Frontal cortex (tissue), 4 donors: Measurements from ENCODE around the gene PNN. TPM values are rescaled to one million over a fixed set of nuclear protein-coding genes. Genes with fewer than 3 reads are reported as not detected.
A peak's percentile ranks its signal among the peaks of the same experiment; 100 is the strongest.
"Not testable (repeated sequence)": the region's sequence is repeated elsewhere in the genome, so short reads cannot be mapped to it uniquely, and the experiment has no call there.

ENCODE experiments used
- DNase-seq, 2 donors: peaks; one replicate each; pipeline ENCODE4 v3.0.0; 2012; ENCODE audit warnings: low spot score in 2 of 2
- FAIRE-seq: peaks from 2 replicates; lab custom pipeline; 2012; peaks lifted over from hg19 to GRCh38; lab: Jason Lieb, UNC
- total RNA-seq: library from RNA; depleted of rRNA; stranded (reverse); fragments of >200 nt; gene quantifications from one replicate; pipeline ENCODE4 v1.2.3, GENCODE V29; 2014
- donor health status: control.
- donor health status: control.
- donor health status: control.

PNN gene
- 39.1 TPM for total RNA-seq

GRCh38 chr14:39174560-39175444 is at the start of gene PNN:
TSS of gene PNN (plus strand) at chr14:39175254. CDS start at chr14:39175280, 26 bp downstream.
- FAIRE-seq (peak; percentile 30), DNase-seq (peak; percentile 82 to 90)

- DNase-seq, FAIRE-seq: not testable (repeated sequence)
Measured at GRCh38 chr14:39137835-39138234, 37.2 kb upstream of the PNN start.

- no peak for DNase-seq
- FAIRE-seq: no peak
Measured at GRCh38 chr14:39138440-39138839, 36.6 kb upstream of the PNN start.

GRCh38 chr14:39140170-39140569 is 34.9 kb upstream of the PNN start:
- FAIRE-seq (no peak), DNase-seq (no peak)

GRCh38 chr14:39141623-39142022 is 33.4 kb upstream of the PNN start:
- not testable (repeated sequence) for FAIRE-seq

GRCh38 chr14:39143226-39143625 is 31.8 kb upstream of the PNN start:
- DNase-seq, FAIRE-seq: not testable (repeated sequence)

More at GRCh38 chr14:39141623-39142022, 33.4 kb upstream of the PNN start:
- DNase-seq: not testable (repeated sequence)

GRCh38 chr14:39145266-39145966 is 29.6 kb upstream of the PNN start:
- no peak for FAIRE-seq
- no peak for DNase-seq

GRCh38 chr14:39154594-39155189 is 20.4 kb upstream of the PNN start:
- FAIRE-seq (no peak), DNase-seq (no peak)

- FAIRE-seq: no peak
- DNase-seq: no peak
Measured at GRCh38 chr14:39157491-39157890, 17.6 kb upstream of the PNN start.

- FAIRE-seq (no peak), DNase-seq (no peak)
Measured at GRCh38 chr14:39158222-39158858, 16.7 kb upstream of the PNN start.

GRCh38 chr14:39160494-39160893 is 14.6 kb upstream of the PNN start:
- FAIRE-seq (no peak), DNase-seq (no peak)

GRCh38 chr14:39167797-39168320 is 7.2 kb upstream of the PNN start:
- FAIRE-seq: not testable (repeated sequence)

GRCh38 chr14:39168591-39168990 is 6.5 kb upstream of the PNN start:
- FAIRE-seq (no peak), DNase-seq (no peak)

More at GRCh38 chr14:39167797-39168320, 7.2 kb upstream of the PNN start:
- not testable (repeated sequence) for DNase-seq

- DNase-seq (peak in 1 of 2 donors; percentile 18), FAIRE-seq (no peak)
Measured at GRCh38 chr14:39169541-39169900, 5.5 kb upstream of the PNN start.

GRCh38 chr14:39173198-39173597 is 1.9 kb upstream of the PNN start:
- no peak for DNase-seq
- no peak for FAIRE-seq

GRCh38 chr14:39175445-39176262 is 600 bp downstream of the PNN start:
- no peak for FAIRE-seq
- no peak for DNase-seq

- no peak for DNase-seq
- no peak for FAIRE-seq
Measured at GRCh38 chr14:39176263-39177167, 1.5 kb downstream of the PNN start.

GRCh38 chr14:39177168-39177545 is 2.1 kb downstream of the PNN start:
- DNase-seq (no peak), FAIRE-seq (no peak)
